Activated CD8-positive, alpha-beta memory T cell treated with anti-CD3 and anti-CD28 coated beads, Interleukin-2, amount 50 U/mL, for 48 hours (primary cell): ENCODE data around the gene PLEKHH3.
"Not testable (repeated sequence)": the region's sequence is repeated elsewhere in the genome, so short reads cannot be mapped to it uniquely, and the experiment has no call there.

Source experiments
- DNase-seq: peaks from one replicate; pipeline ENCODE4 v3.0.0-alpha.2; 2020

The PLEKHH3 gene

DNA sequence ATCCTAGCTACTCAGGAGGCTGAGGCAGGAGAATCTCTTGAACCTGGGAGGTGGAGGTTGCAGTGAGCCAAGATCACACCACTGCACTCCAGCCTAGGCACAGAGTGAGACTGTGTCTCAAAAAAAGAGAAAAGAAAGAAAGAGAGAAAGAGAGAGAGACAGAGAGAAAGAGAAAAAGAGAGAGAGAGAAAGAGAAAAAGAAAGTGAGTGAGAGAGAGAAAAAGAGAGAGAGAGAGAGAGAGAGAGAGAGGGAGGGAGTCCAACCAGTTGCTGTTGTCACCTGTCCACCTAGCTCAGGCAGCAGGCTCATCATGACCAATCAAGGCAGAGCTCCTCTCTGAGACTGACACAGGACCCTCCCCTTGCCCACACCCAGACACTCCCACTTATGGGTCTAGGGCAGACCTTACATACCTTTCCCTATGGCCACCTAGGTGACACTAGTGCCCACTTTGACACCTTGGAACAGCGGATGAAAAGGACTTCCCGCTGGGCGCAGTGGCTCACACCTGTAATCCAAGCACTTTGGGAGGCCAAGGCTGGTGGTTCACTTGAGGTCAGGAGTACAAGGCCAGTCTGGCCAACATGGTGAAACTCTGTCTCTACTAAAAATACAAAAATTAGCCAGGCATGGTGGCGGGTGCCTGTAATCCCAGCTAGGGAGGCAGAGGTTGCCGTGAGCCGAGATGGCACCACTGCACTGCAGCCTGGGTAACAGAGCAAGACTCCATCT lies 49.6 kb downstream of the PLEKHH3 start:
- DNase-seq = not testable (repeated sequence)

DNA sequence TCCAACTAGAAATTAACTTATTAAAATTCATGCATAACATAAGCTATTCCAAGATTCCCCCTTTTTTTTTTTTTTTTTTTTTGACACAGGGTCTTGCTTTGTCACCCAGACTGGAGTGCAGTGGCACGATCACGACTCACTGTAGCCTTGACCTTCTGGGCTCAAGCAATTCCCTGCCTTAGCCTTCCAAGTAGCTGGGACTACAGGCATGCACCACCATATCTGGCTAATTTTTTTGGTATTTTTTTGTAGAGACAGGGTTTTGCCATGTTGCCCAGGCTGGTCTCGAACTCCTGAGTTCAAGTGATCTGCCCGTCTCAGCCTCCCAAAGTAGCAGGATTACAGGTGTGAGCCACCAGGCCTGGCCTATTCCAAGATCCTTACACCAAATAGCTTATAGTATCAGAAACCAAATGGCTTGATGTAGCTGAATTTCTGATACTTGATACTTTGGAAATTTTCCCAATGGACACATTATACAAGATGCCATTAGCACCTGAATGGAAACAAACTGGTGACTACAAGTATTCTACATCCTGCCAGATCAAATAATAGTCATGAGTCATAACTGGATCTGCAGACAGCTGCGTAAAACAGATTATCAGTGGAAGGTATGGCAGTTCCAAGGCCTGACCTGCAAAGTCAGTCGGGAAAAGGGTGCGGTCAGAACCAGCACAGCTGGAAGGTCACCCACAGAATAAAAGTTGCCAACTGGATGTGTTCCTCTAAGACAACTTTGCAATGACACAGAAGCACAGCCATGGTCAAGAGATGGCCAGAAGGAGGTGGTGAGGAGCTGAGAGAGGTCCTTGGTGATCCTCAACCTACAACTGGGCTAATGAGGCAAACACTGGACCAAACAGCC lies 52.8 kb downstream of the PLEKHH3 start:
- DNase-seq = no peak

- DNase-seq = no peak
Measured at GRCh38 chr17:42623271-42623670, 53.5 kb downstream of the PLEKHH3 start.

GRCh38 chr17:42621987-42622386 lies 54.8 kb downstream of the PLEKHH3 start:
- DNase-seq = not testable (repeated sequence)

DNA sequence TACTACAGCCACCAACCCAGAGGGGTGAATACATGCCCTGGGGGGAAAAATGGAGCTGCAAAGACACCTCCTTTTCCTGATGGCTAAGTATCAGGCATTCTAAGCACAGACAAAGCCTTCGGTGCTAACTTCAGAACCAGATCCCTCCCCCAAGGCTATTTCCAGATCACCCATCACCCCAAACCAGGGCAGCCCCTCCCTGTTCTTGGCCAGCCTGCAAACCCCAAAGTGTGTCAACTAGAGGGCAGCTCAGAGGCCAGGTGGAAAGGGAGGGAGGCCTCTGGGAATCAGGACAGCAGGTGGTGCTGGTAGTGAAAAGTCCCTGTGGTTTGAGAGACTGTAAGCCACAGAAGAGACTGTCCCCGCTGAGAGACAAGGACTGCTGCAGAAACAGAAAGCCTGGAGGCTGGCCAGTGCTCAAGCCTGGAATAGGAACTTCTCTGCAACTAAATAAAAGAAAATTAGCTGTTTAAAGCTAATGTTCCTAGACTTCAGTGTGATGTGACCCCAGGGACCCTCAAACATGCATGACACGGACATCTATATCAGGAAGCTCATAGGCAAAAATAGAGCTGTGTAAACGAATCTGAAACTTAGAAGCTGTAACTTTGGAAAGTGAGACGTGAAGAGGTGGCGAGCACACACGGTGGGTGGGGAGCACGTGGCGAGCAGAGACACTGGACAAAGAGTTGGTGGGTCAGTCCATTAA lies 58.2 kb downstream of the PLEKHH3 start:
- no peak for DNase-seq

DNA sequence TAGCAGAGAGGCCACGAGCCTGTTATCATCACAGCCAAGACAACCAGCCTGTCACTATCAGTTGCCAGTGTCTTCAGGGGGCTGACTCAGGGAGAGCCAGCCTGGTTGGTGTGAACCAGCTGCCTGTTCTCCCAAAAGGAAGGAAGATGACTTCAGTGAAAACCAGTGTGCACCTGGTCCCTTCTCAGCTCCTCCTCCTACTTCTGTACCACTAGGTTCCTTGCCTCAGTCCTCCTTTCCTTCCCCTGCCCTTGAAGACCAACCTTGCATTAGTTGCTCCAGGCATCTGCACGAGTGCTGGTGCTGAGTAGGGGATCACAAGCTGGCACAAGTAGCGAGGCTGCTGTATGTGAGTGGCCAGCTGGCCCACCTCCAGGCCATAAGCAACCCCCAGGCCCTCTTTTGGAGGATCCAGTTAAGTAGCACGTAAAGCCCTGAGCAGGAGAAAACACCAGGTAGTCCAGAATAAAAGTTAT lies 58.8 kb downstream of the PLEKHH3 start:
- DNase-seq = no peak
